HepG2 (cell line): ENCODE results near the gene SLC4A7. TPM values are rescaled to one million over a fixed set of nuclear protein-coding genes. Genes with fewer than 3 reads are reported as not detected.

Experiments
- AGO2 ChIP-seq: fragments of 200-400 bp; formaldehyde crosslinking; optimal IDR thresholded peaks from 2 replicates; pipeline ENCODE3; 2017; ENCODE audit warnings: mild to moderate bottlenecking, low read depth, low read length, moderate library complexity
- CCAR2 ChIP-seq: fragments of 200-400 bp; formaldehyde crosslinking; optimal IDR thresholded peaks from 2 replicates; pipeline ENCODE3; 2018; ENCODE audit warnings: low read depth, mild to moderate bottlenecking, low read length, moderate library complexity
- FOXK2 ChIP-seq: fragments of 450-650 bp; IDR thresholded peaks from 2 replicates; pipeline ENCODE4 v1.6.1; 2016
- IKZF4 ChIP-seq: sonication (generic); formaldehyde crosslinking; IDR thresholded peaks from 2 replicates; pipeline ENCODE4 v1.5.1; 2020; ENCODE audit warnings: borderline replicate concordance, mild to moderate bottlenecking, low read depth, missing genetic modification reagents; ENCODE audit errors: not compliant biosample characterization
- JDP2 ChIP-seq: sonication (generic); formaldehyde crosslinking; IDR thresholded peaks from 2 replicates; pipeline ENCODE4 v1.8.1; 2022; ENCODE audit warnings: missing genetic modification reagents, borderline replicate concordance
- KDM3A ChIP-seq: IDR thresholded peaks from 2 replicates; pipeline ENCODE4 v1.6.1; 2018; ENCODE audit warnings: low read depth, missing compliant biosample characterization
- REST ChIP-seq, 2 experiments: IDR thresholded peaks; 2 replicates each; pipeline ENCODE4 v1.6.1; 2011 to 2012; ENCODE audit warnings: low read length in 2 of 2, borderline replicate concordance in 1 of 2, low read depth in 1 of 2, mild to moderate bottlenecking in 1 of 2, moderate library complexity in 1 of 2
- SOX13 ChIP-seq, 3 experiments: fragments of 450-650 bp in 1 of 3; sonication (generic) in 1 of 3; formaldehyde crosslinking in 1 of 3; IDR thresholded peaks in 2 of 3; conservative IDR thresholded peaks in 1 of 3; 2 replicates each; pipeline versions ENCODE4 v1.5.0 to v1.6.1; 2016 to 2020; ENCODE audit warnings: antibody characterized with exemption in 1 of 3, mild to moderate bottlenecking in 1 of 3, missing compliant biosample characterization in 1 of 3, missing genetic modification reagents in 1 of 3, moderate library complexity in 1 of 3
- SP1 ChIP-seq, 2 experiments: fragments of 450-650 bp in 1 of 2; sonication (generic) in 1 of 2; formaldehyde crosslinking in 1 of 2; IDR thresholded peaks; 2 replicates each; pipeline versions ENCODE4 v1.4.0 to v1.6.1; 2016 to 2020; ENCODE audit warnings: missing genetic modification reagents in 1 of 2
- ZNF558 ChIP-seq: sonication (generic); formaldehyde crosslinking; IDR thresholded peaks from 2 replicates; pipeline ENCODE4 v1.9.0; 2022; ENCODE audit warnings: mild to moderate bottlenecking, missing genetic modification reagents, borderline replicate concordance
- ZNF772 ChIP-seq: sonication (generic); formaldehyde crosslinking; IDR thresholded peaks from 2 replicates; pipeline ENCODE4 v1.5.0; 2020; ENCODE audit warnings: mild to moderate bottlenecking, missing genetic modification reagents
- polyA plus RNA-seq, 8 experiments: library from polyadenylated mRNA; depleted of rRNA in 3 of 8; stranded (reverse) in 7 of 8; unstranded in 1 of 8; fragments of >200 nt; fragmentation: Illumina TruSeq in 4 of 8; extraction: Trizol in 4 of 8; gene quantifications; 2 replicates each; pipeline versions ENCODE4 v1.2.1 to v1.2.3, GENCODE V29; 2011 to 2016; ENCODE audit warnings: low read depth in 4 of 8, missing spikeins in 1 of 8, mixed read lengths in 1 of 8; ENCODE audit not compliant: insufficient read depth in 1 of 8
- total RNA-seq, 5 experiments: library from RNA; depleted of rRNA; stranded (reverse); fragments of >200 nt; fragmentation: Illumina TruSeq; extraction: Trizol; gene quantifications; 2 replicates each; pipeline ENCODE4 v1.2.3, GENCODE V29; 2016; ENCODE audit warnings: low read depth in 1 of 5
- TF ChIP-seq, protein P1 (sequence below): sonication (generic); formaldehyde crosslinking; IDR thresholded peaks from one replicate; pipeline ENCODE4 v1.5.1; 2020; ENCODE audit warnings: mild to moderate bottlenecking, missing genetic modification reagents; ENCODE audit errors: not compliant biosample characterization
- TF ChIP-seq, protein P2 (sequence below): fragments of 450-650 bp; IDR thresholded peaks from 2 replicates; pipeline ENCODE4 v1.6.1; 2016

Gene SLC4A7
- total and polyA plus RNA-seq, 2 of the 13 experiments (the other 11 are each of a cell fraction or from before 2014, with no cell fraction given) = 16.4 to 43.8 TPM

DNA sequence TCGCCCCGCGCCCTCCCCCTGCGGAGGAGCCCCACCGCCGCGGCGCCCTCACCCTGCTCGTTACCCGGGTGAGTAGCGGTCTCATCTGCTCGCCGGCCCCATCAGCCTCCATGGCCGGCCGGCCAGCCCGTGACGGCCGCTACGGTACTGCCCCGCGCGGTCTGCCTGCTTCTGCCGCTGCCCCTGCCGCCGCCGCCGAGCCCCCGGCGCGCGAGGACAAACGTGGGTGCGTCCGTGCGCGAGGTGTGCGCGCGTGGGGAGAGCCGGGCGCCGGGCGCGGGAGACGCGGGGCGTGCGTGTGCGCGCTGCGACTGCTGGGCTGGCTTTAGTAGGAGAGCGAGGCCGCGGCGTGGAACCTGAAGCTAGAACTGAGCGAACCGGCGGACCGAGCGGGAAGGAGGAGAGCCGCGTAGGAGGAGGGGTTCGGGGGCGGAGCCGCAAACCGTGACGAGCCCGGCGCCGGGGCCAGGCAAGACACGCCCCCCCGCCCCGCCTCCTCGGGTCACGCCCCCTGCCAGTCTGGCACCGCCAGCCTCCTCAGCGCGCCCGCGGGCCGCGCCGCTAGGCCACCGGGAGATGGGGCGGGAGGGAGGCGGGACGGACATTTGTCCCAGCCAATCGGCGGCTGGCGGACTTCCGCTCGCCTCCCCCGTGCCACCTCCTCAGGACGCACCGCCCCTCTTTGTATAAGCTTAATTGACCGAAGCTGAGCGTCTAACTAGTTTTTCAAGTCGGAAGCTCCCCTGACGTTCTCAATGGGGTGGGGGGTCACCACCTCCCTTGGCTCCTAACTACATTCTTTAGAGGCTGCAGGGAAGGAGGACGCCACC, at the start of gene SLC4A7 (continued):
- peak; percentile 76; the same call in 1 of the 2 replicates for TF ChIP-seq ZNF558 (CRISPR knock-in tag)
- TF ChIP-seq REST (IDR thresholded peaks at IDR 0.05; ENCODE audit: borderline replicate concordance in 1 of 2, low read depth in 1 of 2, low read length in 2 of 2) = peak in 1 of 2 experiments; percentile 48; a peak in 1 of 4 replicates
- no peak for TF ChIP-seq FOXK2
- no peak for TF ChIP-seq SOX13 (IDR thresholded peaks at IDR 0.05)
- TF ChIP-seq SOX13 (CRISPR knock-in tag; conservative IDR thresholded peaks at IDR 0.05 in 1 of 2, IDR thresholded peaks at IDR 0.05 in 1 of 2) = no peak; a peak in 1 of 4 replicates
- TF ChIP-seq SP1 (IDR thresholded peaks at IDR 0.05) = no peak
- TF ChIP-seq SP1 (CRISPR knock-in tag; IDR thresholded peaks at IDR 0.05) = peak; percentile 87
- peak; percentile 88 for TF ChIP-seq IKZF4
- TF ChIP-seq, protein P1, sequence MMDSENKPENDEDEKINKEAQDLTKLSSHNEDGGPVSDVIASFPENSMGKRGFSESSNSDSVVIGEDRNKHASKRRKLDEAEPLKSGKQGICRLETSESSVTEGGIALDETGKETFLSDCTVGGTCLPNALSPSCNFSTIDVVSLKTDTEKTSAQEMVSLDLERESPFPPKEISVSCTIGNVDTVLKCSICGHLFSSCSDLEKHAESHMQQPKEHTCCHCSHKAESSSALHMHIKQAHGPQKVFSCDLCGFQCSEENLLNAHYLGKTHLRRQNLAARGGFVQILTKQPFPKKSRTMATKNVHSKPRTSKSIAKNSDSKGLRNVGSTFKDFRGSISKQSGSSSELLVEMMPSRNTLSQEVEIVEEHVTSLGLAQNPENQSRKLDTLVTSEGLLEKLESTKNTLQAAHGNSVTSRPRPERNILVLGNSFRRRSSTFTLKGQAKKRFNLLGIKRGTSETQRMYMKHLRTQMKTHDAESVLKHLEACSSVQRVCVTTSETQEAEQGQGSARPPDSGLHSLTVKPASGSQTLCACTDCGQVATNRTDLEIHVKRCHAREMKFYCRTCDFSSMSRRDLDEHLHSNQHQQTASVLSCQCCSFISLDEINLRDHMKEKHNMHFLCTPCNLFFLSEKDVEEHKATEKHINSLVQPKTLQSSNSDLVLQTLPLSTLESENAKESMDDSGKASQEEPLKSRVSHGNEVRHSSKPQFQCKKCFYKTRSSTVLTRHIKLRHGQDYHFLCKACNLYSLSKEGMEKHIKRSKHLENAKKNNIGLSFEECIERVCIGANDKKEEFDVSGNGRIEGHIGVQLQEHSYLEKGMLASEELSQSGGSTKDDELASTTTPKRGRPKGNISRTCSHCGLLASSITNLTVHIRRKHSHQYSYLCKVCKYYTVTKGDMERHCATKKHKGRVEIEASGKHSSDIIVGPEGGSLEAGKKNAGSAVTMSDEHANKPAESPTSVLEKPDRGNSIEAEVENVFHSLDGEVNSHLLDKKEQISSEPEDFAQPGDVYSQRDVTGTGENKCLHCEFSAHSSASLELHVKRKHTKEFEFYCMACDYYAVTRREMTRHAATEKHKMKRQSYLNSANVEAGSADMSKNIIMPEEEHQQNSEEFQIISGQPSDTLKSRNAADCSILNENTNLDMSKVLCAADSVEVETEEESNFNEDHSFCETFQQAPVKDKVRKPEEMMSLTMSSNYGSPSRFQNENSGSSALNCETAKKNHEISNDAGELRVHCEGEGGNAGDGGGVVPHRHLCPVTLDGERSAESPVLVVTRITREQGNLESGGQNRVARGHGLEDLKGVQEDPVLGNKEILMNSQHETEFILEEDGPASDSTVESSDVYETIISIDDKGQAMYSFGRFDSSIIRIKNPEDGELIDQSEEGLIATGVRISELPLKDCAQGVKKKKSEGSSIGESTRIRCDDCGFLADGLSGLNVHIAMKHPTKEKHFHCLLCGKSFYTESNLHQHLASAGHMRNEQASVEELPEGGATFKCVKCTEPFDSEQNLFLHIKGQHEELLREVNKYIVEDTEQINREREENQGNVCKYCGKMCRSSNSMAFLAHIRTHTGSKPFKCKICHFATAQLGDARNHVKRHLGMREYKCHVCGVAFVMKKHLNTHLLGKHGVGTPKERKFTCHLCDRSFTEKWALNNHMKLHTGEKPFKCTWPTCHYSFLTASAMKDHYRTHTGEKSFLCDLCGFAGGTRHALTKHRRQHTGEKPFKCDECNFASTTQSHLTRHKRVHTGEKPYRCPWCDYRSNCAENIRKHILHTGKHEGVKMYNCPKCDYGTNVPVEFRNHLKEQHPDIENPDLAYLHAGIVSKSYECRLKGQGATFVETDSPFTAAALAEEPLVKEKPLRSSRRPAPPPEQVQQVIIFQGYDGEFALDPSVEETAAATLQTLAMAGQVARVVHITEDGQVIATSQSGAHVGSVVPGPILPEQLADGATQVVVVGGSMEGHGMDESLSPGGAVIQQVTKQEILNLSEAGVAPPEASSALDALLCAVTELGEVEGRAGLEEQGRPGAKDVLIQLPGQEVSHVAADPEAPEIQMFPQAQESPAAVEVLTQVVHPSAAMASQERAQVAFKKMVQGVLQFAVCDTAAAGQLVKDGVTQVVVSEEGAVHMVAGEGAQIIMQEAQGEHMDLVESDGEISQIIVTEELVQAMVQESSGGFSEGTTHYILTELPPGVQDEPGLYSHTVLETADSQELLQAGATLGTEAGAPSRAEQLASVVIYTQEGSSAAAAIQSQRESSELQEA (CRISPR knock-in tag) = peak; percentile 31
- TF ChIP-seq ZNF772 (CRISPR knock-in tag) = 0 out of 2 replicates have a peak, but pooled peaks have one; percentile 21
- TF ChIP-seq AGO2 = peak; percentile 72
- no peak for TF ChIP-seq CCAR2
- TF ChIP-seq JDP2 (CRISPR knock-in tag) = no peak
- TF ChIP-seq, protein P2, sequence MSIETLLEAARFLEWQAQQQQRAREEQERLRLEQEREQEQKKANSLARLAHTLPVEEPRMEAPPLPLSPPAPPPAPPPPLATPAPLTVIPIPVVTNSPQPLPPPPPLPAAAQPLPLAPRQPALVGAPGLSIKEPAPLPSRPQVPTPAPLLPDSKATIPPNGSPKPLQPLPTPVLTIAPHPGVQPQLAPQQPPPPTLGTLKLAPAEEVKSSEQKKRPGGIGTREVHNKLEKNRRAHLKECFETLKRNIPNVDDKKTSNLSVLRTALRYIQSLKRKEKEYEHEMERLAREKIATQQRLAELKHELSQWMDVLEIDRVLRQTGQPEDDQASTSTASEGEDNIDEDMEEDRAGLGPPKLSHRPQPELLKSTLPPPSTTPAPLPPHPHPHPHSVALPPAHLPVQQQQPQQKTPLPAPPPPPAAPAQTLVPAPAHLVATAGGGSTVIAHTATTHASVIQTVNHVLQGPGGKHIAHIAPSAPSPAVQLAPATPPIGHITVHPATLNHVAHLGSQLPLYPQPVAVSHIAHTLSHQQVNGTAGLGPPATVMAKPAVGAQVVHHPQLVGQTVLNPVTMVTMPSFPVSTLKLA = peak; percentile 24; the same call in 1 of the 2 replicates
- TF ChIP-seq KDM3A (CRISPR knock-in tag) = 0 out of 2 replicates have a peak, but pooled peaks have one; percentile 32
